Esophagus squamous epithelium (tissue), 4 donors: Measurements from ENCODE around the gene SNIP1.

Source experiments
- POLR2A ChIP-seq, 4 donors: fragments of 450-650 bp; IDR thresholded peaks; one replicate each; pipeline ENCODE4 v1.6.1; 2017; ENCODE audit warnings: antibody characterized with exemption in 4 of 4, mild to moderate bottlenecking in 4 of 4, moderate library complexity in 3 of 4
- TF ChIP-seq, protein P1 (sequence below), 6 experiments: fragments of 450-650 bp in 4 of 6; fragments of 200-600 bp in 2 of 6; sonication (generic) in 2 of 6; IDR thresholded peaks; one replicate each; pipeline ENCODE4 v1.5.1; 2016 to 2019; ENCODE audit warnings: antibody characterized with exemption in 6 of 6, mild to moderate bottlenecking in 4 of 6, moderate library complexity in 4 of 6

DNA sequence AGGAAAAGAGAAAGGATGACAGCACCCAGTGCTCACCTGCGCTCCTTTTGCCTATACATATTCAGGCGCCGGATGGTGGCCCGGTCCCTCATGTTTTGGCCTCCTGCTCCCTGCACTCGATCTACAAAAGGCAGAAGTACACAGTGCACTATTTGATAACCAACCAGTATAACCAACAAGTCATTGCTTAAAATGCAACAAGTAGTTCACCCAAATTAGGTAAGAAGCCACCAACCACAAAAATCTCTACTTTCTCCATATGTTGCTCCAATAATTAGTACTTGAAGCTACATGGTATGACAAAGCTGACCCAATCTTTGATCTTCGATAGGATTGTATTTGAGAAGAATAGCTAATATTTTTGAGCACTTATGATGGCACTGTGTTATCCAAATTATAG, 39.6 kb upstream of the SNIP1 start:
- TF ChIP-seq, protein P1, sequence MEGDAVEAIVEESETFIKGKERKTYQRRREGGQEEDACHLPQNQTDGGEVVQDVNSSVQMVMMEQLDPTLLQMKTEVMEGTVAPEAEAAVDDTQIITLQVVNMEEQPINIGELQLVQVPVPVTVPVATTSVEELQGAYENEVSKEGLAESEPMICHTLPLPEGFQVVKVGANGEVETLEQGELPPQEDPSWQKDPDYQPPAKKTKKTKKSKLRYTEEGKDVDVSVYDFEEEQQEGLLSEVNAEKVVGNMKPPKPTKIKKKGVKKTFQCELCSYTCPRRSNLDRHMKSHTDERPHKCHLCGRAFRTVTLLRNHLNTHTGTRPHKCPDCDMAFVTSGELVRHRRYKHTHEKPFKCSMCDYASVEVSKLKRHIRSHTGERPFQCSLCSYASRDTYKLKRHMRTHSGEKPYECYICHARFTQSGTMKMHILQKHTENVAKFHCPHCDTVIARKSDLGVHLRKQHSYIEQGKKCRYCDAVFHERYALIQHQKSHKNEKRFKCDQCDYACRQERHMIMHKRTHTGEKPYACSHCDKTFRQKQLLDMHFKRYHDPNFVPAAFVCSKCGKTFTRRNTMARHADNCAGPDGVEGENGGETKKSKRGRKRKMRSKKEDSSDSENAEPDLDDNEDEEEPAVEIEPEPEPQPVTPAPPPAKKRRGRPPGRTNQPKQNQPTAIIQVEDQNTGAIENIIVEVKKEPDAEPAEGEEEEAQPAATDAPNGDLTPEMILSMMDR (IDR thresholded peaks at IDR 0.05), result no peak
- no peak for TF ChIP-seq POLR2A (IDR thresholded peaks at IDR 0.05)
